K562 (cell line): ENCODE data around the gene GPATCH2L.

Source experiments
- CBX2 ChIP-seq: fragments of 200-600 bp; sonication (generic); IDR thresholded peaks from one replicate; pipeline ENCODE4 v1.6.1; 2012; ENCODE audit warnings: mild to moderate bottlenecking, low read length, inconsistent platforms; ENCODE audit not compliant: insufficient read depth, poor library complexity, severe bottlenecking
- CREB3L1 ChIP-seq: fragments of 450-650 bp; IDR thresholded peaks from 2 replicates; pipeline ENCODE4 v1.6.1; 2014; ENCODE audit warnings: low read depth, mild to moderate bottlenecking, moderate library complexity, borderline replicate concordance
- CTCF ChIP-seq, 3 experiments: IDR thresholded peaks in 2 of 3; conservative IDR thresholded peaks in 1 of 3; 2 replicates each; pipeline ENCODE4 v1.5.1; 2011 to 2012; ENCODE audit warnings: low read length in 3 of 3, mild to moderate bottlenecking in 3 of 3, control low read depth in 2 of 3, improper control_type of control experiment in 1 of 3, inconsistent platforms in 1 of 3, low read depth in 1 of 3, mixed read lengths in 1 of 3, moderate library complexity in 1 of 3; ENCODE audit not compliant: insufficient read depth in 2 of 3
- NR1H2 ChIP-seq: sonication (generic); formaldehyde crosslinking; IDR thresholded peaks from 2 replicates; pipeline ENCODE4 v1.4.0; 2020; ENCODE audit warnings: mild to moderate bottlenecking, missing genetic modification reagents
- NRF1 ChIP-seq, 2 experiments: fragments of 450-650 bp; IDR thresholded peaks in 1 of 2; conservative IDR thresholded peaks in 1 of 2; 2 replicates each; pipeline ENCODE4 v1.6.1; 2014; ENCODE audit warnings: mild to moderate bottlenecking in 2 of 2
- POLR2A ChIP-seq: fragments of 450-650 bp; conservative IDR thresholded peaks from 2 replicates; pipeline ENCODE4 v1.6.1; 2016
- SIRT6 ChIP-seq: IDR thresholded peaks from one replicate; pipeline ENCODE4 v1.6.1; 2012; ENCODE audit warnings: low read depth, mild to moderate bottlenecking, control low read depth, inconsistent platforms, low read length, moderate library complexity
- TAF1 ChIP-seq: IDR thresholded peaks from 2 replicates; pipeline ENCODE4 v1.6.1; 2011; ENCODE audit warnings: mild to moderate bottlenecking, low read length, moderate library complexity; ENCODE audit not compliant: insufficient read depth, control insufficient read depth, severe bottlenecking; ENCODE audit errors: extremely low read depth
- TAF7 ChIP-seq: fragments of 450-650 bp; IDR thresholded peaks from 2 replicates; pipeline ENCODE4 v1.6.1; 2016; ENCODE audit warnings: missing genetic modification characterization, missing compliant biosample characterization
- USF2 ChIP-seq: sonication (generic); formaldehyde crosslinking; IDR thresholded peaks from 2 replicates; pipeline ENCODE4 v1.5.0; 2020; ENCODE audit warnings: missing genetic modification reagents
- ZFP36 ChIP-seq: fragments of 150-350 bp; IDR thresholded peaks from 2 replicates; pipeline ENCODE4 v1.6.1; 2018; ENCODE audit warnings: low read length, low read depth; ENCODE audit not compliant: partially characterized antibody
- ZKSCAN1 ChIP-seq: fragments of 150-350 bp; IDR thresholded peaks from 2 replicates; pipeline ENCODE4 v1.6.1; 2016; ENCODE audit warnings: low read depth, low read length
- ZNF592 ChIP-seq: fragments of 450-650 bp; IDR thresholded peaks from 2 replicates; pipeline ENCODE4 v1.6.1; 2017; ENCODE audit warnings: antibody characterized with exemption, mild to moderate bottlenecking

GRCh38 chr14:76168531-76168930 lies 16.8 kb downstream of the GPATCH2L start:
- no peak for TF ChIP-seq NR1H2 (CRISPR knock-in tag)
- no peak for TF ChIP-seq USF2 (CRISPR knock-in tag)
- TF ChIP-seq ZFP36 = no peak
- TF ChIP-seq SIRT6 = no peak
- no peak for TF ChIP-seq CTCF (IDR thresholded peaks at IDR 0.05 in 2 of 3, conservative IDR thresholded peaks at IDR 0.05 in 1 of 3; ENCODE audit: insufficient read depth in 2 of 3, low read depth in 1 of 3, low read length in 3 of 3)
- no peak for TF ChIP-seq NRF1 (conservative IDR thresholded peaks at IDR 0.05 in 1 of 2, IDR thresholded peaks at IDR 0.05 in 1 of 2)
- TF ChIP-seq ZNF592 = no peak
- TF ChIP-seq POLR2A = no peak
- TF ChIP-seq TAF1 = no peak
- TF ChIP-seq ZKSCAN1 = no peak
- TF ChIP-seq CBX2 = no peak
- TF ChIP-seq CREB3L1 = no peak
- no peak for TF ChIP-seq TAF7 (tag)
